Skin of body (tissue), 2 donors: ENCODE results near the gene MATN1. TPM values are rescaled to one million over a fixed set of nuclear protein-coding genes. Genes with fewer than 3 reads are reported as not detected.

Experiments used
- DNase-seq: peaks from one replicate; lab custom pipeline; 2025; lab: John Stamatoyannopoulos, UW
- total RNA-seq: library from RNA; depleted of rRNA; stranded (reverse); fragments of >200 nt; gene quantifications from one replicate; pipeline ENCODE4 v1.2.3, GENCODE V29; 2014

Gene MATN1
- total RNA-seq, 1 donor from 2014 or later, result 1.4 TPM

DNA sequence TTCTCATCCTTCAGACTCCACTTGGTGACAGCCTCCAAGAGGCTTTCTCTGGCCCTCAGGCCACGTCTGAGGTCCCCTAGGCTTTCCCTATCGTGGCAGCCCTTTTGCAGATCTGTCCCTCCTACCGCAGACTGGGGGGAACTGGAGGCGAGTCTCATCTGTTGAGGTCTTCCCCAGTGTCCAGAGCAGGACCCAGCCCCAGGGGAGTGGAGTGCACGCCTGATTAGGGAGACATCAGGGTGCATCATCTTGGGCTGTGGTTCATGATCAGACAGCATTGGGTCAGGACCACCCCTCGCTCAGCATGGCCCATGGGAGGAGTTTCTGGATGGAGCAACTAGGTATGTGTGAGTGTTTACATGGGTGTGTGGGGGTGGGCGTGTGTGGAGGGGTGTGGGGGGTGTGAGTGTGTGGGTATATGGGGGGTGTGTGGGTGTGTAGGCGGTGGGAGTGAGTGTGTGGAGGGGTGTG lies 8.5 kb upstream of the MATN1 start:
- no peak for DNase-seq

DNA sequence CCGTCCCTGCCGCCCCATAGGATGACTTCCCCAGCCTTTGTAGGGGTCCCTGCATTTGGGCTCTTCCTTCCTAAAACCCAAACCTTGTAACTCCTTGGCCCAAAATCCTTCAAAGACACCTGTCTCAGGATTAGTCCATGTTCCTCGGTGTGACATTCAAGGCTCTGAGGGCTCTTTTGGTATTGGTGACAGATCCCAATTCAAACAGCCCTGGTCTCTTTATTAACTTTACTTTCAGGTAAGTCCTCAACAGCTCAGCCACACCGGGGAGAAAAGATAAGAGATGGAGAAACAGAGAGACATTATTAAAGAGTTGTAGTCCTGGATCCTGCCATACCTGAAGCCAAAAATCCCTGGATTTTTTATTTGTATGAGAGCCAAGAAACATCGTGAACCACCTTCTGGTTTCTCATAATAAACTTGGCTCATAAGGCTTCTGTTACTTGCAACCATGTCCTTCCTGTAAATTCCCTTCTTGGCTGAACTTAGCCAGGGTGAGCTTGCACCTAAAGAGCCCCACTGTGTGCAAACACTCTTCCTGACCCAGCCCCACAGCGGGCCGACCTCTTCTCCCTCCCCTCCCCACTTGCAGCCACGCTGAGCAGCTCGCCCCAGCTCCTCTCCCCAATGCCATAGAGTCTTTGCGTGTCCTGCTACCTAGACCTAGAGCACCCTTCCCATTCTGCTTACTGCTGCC lies 7.9 kb upstream of the MATN1 start:
- no peak for DNase-seq

DNA sequence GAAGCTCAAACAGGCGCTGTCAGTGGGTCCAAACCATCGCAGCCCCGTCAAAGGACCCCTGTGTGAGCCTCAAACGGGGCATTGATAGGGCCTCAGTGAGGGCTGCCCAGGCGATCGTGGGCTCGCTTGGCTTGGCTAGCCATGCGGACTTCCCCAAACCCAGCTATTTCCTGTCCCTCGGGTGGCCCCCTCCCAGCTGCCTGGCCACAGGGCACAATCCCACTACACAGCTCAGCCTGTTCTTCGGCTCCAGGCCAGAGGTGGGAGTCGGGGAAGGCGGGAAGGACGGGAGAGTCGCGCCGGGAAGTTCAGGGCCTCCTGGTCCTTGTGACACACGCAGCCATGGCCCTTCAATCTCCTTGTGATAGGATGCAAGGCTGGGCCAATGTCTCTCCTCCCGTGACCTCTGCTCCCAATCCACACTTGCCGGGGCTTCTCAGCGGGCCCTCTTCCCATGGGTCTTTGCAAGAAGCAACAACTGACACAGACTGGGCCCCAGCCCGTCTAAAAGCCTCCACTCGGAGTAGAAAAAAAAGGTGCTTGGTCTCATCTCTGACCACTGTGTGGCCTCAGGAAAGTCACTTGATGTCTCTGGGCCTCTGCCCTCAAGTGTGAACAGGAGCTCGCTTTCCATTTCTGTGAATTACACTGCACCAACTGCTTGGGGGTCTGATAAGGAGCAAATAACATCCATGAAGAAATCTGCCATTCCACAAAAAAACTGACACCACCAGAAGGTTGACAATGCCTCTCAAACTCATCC lies 7.1 kb upstream of the MATN1 start:
- no peak for DNase-seq

DNA sequence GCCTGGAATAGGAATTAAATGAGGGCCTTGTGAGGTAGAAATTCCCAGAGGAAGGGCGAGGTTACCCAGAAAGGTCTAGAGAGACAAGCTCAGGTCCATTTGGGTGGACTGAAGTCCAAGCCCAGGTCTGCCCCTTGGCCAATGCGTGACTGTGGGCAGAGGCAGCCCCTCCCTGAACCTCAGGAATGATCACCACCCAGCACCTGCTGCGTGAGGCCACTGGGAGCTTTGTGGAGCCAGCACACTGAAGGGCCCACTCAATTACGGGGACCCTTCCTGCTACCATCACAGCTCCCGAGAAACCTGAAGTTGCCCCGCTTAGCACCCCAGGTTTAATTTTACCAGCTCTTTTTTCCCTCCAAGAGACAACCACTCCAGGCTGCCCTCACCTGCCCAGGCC lies 6.5 kb upstream of the MATN1 start:
- no peak for DNase-seq

DNA sequence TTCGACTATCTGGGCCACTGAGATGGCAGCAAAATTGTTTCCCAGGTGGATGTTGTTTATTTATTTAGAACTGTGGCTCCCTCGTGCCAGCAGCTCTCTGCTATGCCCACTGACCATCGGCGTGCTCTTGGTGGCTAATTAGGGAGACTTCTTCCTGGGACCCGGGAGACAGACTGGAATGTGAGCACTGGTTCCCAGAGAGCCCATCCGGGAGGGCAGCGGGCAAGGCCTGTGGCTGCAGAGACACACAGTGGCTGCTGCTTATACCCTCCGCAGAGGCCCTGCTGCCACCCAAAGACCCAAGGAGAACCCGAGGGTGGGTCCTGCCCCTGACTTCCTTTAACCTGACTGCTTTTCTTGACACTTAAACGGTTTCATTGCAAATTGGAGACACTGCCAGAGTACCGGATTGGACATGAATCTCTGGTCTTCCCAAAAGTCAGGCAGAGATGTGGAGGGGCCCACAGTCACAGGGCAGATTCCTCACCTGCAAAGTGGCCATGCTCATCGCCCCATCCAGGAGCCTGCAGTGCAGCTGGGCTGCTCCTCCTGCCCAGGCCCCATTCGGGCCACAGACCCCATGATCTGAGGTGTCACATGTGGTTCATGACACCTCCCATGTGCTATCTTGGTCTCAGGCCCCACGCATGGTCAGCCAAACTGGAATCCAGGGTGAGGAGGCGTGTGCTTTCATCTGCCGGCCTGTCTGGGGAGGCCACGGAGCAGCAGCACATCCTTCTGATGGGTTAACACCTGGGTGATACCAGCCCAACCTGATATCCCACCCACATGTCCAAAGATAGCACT lies 5.7 kb upstream of the MATN1 start:
- no peak for DNase-seq

DNA sequence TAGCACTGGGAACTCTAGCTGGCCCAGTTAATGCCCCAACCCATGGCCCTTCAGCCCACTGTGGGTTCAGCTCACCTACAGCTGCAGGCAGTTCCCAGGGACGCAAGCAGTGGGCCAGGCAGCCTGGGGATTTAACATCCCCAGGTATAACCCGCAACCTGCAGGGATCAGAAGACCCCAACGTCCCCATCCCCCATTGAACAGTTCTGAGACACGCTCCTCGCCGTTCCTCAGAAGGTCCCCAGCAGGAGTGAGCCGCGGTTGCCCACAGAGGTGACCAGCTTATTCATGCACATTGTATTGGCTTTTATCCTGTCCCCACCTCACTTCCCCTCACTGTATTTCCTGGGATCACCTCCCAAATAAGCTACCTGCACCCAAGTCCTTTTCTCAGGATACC lies 5.0 kb upstream of the MATN1 start:
- no peak for DNase-seq

DNA sequence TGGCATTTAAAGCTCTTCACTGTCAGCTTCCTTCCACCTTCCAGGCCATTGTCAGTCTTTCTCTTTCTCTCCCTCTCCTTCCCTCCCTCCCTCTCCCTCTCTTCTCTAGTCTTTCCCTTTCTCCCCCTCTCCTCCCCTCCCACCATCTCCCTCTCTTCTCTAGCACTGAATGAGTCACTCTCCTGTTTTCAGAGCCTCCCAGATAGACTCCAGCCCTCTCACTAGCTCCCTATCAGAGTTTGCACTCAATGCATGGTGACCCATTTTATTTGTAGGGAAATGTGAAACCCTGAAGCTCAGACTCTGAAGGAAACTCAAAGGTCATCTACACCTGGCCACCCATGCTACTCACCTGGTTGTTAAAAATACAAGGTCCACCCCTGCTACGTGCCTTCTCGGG lies 4.4 kb upstream of the MATN1 start:
- DNase-seq, result no peak

DNA sequence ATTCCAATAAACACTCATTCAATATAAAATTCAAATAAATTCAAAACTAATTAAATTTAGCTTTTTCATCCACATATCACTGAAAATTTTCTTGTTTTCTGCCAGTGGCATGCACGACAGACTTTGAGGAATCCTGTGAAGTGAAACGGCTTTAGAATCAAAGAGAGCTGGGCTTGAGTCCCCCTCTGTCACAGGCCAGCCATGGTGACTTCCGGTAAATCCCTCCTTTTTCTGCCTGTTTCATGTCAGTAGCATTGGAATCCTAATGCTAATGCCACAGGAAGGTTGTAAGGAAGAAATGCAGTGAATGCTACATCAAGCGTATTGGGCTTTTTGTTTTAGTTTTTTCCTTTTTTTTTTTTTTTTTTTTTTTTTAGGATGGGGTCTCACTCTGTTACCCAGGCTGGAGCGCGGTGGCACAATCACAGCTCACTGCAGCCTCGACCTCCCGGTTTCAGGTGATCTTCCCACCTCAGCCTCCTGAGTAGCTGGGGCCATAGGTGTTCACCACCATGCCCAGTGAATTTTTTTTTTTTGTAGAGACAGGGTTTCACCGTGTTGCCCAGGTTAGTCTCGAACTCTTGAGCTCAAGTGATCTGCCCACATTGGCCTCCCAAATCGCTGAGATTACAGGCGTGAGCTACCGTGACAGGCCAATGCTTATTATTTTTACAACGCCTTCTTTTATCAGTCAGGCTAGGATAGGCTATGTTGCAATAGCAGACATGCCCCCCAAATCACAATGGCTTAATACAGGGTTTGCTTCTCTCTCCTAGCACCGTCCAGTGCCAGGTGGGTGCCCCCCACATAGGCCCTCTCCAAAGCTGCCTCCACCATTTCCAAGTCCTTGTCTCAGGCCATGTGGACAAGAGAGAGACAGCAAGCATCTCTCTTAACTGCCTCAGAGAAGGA lies 3.6 kb upstream of the MATN1 start:
- DNase-seq, result no peak

DNA sequence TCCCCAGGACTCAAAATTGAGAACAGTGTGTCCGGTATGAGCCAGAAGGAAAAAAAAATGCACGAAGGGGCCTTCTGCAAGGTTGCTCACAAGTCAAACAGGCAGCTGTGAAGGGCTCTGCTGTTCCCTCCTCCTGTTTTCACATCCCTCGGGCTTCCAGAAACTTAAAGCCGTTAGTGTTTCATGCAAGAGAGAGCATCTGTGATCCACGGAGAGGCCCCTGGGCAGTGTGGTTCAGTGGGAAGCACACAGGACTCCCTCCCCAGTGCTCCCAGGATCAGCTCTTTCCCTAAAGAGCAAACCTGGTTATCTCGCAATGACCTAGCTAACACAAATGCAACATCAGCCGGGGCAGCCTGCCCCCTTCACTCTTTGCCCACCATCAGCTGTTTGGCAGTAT lies 2.9 kb upstream of the MATN1 start:
- DNase-seq, result peak; percentile 44

DNA sequence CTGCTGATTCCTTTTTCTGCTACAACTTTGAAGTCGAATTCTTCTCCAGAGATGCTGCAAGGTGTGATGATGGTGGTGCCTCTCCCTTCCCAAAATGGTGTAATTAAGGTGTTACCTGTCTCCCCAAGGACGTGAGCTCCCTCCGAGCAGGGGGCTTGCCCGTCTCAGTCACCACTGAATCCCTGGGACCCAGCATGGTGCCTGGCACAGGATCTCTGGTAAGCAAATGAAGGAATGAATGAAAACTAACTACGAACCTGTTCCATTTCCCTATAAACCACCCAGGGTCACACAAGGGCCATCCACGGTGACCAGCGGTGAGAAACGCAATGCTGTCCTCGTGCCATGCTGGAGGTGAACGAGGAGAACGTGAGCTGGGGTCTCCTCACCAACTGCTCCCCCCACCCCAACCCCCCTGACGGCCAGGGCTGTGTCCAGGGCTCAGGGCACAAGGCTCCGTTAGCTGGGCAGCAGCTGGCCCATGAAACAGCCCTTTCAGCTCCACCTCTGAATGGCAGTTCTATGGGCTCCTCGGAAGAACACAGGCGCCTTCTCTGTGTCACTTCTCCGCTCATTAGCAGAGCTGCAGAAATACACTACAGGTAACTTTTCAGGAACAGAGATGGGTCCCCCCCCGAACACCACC lies 2.2 kb upstream of the MATN1 start:
- no peak for DNase-seq

DNA sequence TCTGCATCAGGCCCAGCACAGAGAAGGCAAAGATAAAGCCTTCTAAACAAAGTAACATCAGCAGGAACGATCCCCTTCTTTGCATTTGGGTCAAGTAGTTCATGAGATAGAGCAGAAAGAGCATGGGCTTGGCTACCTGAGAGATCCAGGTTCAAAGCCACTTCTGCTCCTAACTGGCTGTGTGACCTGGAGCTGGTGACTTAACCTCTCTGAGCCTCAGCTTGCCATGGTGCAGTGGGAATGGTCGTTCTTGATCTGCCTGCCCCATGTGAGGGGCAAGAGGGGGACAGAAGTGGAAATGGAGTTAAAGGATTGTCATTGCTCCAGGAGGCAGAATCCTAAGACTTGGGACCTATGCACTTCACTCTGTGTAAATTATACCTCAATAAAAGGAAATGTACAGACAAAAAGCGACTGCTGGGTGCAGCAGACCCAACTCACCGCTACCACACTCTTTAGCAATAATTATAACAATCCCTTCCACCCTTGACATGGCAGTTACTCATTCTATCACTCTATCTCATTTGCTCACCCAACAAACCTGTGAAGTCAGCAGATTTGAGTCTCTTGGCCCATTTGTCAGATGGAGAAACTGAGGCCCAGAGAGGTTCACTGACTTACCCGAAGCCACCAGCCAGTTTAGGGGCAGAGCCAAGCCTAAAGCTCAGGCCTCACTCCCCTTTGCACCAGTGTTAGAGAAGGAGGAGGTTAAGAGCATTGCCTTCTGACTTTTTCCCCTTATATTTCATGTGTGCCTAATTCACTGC lies 1.5 kb upstream of the MATN1 start:
- DNase-seq, result no peak

DNA sequence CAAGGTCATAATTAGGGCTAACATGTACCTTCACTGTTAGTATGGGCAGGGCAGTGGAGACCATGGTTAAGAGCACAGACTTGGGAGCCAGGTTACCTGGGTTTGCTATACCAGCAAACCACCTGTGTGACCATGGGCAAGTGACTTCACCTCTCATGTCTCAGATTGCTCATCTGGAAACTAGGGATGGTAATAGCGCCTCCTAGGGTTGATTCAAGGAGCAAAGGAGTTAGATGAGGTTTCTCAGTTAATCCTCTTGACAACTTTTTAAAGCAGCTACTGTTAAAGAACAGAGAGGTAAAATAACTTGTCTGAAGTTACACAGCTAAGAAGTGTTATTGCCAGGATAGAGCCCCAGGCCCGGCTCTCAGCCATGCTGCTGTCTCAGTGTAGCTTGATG lies 790 bp upstream of the MATN1 start:
- no peak for DNase-seq

DNA sequence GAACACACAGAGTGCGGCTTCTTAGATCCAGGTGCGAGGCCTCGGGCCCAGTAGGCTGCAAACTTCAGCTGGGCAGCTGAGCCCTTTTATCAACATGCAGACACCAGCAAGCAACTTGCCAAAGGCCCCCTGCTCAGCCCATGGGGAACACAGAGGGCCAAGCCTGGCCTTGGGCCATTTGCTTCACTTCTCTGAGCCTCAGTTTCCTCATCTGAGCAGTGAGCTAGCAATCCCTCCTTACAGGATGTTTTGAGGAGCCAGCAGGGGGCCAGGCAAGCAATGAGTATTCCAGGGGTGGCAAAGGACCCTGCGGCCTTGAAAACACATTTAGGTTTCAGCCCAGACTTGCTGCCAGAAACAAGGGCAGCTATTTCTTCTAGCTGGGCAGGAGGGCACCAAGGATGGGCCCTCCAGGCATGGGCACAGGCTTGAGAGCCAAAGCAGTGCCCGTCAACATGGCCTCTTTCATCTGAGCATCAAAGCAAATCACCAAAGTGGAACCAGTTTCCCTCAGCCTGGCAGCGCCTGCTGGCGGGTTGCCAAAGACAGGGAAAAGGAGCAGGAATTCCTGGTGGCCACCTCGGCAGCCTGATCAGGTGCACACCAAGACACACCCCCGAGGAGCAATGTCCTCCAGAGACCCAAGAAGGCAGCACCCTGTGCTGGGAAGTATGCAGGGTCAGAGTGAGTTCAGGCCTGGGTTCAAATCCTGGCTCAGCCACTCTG lies 1.4 kb downstream of the MATN1 start:
- DNase-seq, result no peak

DNA sequence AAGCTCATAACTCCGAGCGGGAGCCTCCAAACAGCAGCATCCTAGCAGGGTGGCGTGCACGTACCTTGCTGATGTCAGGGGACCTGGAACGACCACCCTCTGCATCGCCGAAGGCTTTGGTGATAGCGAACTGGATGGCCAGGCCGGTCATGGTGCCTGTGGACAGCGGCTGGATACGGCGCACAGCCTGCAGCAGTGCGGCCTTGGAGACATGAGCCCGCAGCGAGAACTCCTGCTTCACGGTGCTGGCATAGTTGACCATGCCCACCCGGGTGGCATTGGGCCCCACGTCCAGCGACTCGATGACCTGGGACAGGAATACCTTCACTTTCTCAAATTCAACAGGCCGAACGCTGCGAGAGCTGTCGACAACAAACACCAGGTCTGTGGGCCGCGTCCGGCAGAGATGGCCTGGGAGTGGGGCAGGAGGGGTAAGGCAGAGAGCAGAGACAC lies 2.0 kb downstream of the MATN1 start:
- DNase-seq, result no peak

DNA sequence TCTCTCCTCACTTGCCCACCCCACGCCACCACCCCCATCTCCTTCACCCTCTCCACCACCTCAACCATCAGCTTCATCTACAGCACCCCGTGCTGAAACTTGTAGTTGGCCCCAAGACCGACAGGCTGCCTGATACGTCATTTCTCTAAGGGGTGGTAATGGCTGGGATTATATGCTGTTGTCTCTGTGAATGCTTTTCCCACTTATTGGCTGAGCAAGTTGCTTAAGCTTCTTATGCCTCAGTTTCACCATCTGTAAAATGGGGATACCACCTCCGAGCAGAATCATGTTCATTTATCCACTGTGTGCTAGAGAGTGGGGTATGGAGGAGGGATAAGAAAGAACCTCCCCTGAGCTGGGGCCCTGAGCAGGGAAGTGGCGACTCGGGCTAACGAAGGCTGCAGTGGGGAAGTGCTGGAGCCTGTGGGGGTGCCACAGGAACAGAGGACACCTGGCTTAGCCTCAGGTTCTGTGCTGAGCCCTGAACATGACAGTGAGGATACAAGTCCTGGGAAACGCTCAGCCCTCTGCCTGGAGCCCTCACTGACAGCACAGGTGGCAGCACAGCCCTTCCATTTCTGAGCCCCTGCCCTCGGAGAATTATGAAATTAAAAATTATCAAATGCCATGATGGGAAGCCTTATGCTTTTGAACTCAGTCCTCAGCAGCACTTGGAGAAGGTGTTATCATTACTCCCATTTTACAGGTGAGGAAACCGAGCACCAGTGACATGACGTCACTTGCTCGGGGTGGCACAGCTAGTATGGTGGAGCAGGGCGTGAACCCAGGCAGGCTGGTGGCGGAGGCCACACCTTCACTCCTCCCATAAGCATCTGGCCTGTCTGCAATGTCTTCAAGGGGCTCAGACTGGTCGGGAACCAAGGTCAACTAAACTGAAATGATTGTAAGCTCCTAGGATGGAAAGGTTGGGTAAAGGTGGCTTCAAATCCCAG lies 2.8 kb downstream of the MATN1 start:
- no peak for DNase-seq

DNA sequence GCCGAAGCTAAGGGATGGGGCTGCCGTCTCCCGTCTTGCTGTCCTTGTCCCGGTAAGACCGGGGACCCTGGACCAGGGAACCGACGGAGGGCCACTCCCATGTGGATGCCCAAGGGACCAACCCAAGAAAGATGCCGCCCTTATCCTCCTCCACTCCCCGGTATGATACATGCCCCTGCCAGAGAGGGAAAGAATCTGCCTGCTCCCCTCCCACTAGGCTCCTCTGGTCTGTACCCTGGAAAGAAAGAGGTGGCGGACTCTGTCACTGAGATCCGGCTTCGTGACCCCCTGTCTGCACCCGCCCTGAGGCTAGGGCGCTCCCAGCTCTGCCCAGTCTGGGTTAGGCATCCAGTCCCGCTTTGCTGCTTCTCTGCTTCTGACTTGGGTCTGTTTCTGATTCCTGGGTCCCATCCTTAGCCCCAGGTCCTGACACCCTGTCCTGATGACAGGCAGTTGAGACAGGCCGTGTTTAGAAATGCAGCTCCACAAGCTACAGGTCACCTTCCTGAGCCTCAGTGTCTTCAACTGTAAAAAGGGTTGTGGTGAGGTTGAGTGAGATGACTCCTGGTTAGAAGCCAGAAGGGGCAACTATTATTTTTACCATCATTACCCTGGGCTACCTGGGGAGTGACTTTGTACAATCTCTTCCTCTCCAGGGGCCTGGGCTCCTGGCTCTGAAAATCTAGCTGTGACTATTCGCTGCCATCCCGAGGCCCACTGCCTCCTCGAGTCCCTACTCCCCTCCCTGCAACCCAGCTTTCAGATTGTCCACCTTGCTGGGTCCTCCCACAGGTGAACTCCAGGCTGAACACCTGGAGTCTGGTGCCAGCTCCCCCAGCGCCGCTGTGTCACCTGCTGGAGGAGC lies 3.7 kb downstream of the MATN1 start:
- DNase-seq, result no peak
